GM18526 (cell line): ENCODE measurements around the gene ARHGAP1.

Experiments
- POLR2A ChIP-seq: IDR thresholded peaks from 3 replicates; pipeline ENCODE4 v1.6.1; 2011; ENCODE audit not compliant: insufficient read length; ENCODE audit errors: extremely low read depth

ARHGAP1 gene

DNA sequence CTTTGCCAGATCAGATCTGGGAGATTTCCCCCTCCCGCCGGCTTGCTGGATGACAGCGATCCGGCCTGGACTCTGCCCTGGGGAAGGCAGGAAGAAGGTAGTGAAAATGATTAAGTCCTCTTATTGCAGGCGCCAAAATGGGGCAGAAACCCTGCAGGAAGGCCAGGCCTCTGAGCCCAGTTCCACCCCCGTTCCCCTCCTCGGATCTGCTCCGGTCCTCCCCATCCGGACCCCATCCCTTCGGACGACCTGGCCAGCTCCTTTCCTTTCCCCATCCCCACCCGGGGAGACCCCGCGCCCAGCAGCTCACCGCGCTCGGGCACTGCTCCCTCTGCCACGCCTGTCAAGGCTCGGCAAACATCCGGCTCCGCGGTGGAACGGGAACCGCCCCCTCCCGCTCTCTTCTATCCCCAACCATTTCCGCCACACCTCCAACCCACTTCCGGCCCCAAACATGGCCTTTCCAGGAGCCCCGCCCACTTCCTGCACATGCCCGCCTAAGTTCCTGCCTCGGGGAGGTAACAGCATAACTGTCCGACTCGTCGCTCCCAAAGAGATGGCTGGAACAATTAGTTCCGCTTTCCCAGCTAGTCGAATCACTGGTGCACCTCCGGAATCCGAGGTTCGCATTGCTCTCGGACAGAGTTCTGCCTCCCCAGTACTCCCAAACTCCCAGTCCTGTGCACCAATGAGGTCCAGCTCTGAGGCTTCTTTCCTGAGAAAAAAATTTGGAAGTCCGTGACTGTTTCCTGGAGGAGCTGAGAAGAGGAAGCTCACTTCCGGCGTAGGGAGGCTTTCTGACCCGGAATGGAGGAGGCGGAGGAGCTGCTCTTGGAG lies at the start of gene ARHGAP1, which contains the start of gene ZNF408:
Gene ARHGAP1, minus strand, starts transcription at position 379 of the 837 bp plus-strand sequence. CDS start 4,512 bp downstream, outside the sequence.
Gene ZNF408, plus strand, starts transcription at position 791 of the 837 bp plus-strand sequence. Its CDS starts 17 bp downstream, at position 808.
- peak; percentile 89 for TF ChIP-seq POLR2A

DNA sequence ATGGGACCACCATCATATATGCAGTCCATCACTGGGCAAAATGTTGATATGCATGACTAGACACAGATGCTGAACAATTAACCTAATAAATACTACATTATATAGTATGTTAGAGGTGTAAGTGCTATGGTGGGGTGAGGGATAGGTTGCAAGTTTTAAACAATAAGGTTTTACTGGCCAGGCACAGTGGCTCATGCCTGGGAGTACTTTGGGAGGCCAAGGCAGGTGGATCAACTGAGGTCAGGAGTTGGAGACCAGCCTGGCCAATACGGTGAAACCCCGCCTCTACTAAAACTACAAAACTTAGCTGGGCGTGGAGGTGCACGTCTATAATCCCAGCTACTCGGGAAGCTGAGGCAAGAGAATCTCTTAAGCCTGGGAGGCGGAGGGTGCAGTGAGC lies 46.7 kb upstream of the ARHGAP1 start:
- no peak for TF ChIP-seq POLR2A

DNA sequence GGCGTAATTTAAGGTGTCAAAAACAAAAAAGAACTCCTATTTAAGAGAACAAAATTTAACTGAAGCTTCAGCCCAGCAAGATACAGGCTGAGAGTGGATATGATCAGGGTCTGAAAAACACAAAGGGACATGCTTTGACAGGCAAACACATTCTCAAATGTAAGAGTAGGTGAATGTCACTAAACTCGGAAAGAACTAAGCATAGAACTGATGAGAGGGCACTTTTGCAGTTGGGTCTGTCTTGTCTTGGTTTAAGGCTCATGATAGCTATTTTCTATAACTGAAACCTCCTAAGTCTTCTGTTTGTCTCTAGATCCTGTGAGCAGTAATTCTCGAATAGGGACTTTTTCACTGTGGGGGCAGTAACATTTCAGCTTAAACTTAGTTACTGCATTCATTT lies 45.6 kb upstream of the ARHGAP1 start:
- no peak for TF ChIP-seq POLR2A

DNA sequence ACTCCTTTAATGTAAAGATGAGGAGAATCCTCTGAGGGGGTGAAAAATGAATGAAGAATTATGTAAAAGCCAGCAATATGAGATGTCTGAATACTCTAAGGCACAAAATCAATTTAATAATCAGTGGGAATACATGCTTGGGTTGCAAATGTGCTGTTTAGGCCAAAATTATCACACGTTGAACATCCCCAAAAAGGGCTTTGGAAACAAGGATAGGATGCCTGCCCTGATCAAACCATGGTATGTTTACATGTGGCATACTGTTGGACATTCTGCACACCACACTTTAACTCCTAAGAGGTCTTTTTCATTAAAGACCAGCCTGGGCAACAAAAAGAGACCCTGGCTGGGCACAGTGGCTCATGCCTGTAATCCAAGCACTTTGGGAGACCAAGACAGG lies 44.9 kb upstream of the ARHGAP1 start:
- no peak for TF ChIP-seq POLR2A

DNA sequence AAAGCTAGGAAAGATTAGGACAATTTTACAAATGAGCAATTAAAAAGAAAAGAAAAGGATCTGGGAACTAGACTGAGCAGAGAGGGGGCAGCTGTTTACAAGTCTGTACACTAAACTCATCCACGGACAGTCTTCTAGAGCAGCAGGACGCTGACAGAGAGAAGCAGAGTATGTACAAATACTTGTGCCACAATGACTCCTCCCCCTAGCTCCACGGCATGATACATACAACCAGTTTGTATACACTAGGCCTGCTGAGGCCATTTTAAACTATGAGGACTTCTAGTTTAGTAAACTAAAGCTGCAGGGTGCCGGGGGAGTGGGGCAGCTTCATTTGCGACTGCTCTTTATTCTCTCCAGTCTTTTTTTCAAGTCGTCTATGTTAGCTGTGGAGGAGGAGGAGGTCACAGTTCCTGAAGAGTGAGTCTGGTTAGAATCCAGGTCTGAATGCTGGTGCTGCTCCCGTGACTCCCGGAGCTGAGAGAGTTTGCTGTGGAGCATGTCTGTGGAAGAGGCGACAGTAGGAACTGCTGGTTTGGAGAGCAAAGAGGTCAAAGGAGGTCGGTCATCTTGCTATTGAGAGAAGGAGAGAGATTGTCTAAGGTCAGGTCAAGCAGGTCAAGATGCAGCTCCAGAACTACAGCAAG lies 43.4 kb upstream of the ARHGAP1 start:
- TF ChIP-seq POLR2A, result no peak

DNA sequence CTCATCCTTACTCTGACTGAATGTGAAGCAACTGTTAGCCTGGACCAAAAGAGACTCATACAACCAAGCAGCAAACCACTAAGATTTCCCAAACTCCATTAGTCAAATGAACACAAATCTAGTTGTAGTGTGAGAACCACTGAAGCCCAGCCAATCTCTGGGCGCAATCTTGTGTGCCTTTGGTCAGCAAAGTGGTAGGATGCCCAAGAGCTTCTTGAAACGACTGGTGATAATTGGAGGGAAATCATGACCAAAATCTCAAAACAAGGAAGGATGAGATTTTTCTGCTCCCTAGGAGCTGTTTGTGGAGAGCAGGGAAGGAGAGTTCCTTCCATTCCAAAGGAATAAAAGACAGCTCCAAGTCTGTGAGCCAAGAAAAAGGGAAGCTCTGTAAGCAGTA lies 42.6 kb upstream of the ARHGAP1 start:
- TF ChIP-seq POLR2A, result no peak

DNA sequence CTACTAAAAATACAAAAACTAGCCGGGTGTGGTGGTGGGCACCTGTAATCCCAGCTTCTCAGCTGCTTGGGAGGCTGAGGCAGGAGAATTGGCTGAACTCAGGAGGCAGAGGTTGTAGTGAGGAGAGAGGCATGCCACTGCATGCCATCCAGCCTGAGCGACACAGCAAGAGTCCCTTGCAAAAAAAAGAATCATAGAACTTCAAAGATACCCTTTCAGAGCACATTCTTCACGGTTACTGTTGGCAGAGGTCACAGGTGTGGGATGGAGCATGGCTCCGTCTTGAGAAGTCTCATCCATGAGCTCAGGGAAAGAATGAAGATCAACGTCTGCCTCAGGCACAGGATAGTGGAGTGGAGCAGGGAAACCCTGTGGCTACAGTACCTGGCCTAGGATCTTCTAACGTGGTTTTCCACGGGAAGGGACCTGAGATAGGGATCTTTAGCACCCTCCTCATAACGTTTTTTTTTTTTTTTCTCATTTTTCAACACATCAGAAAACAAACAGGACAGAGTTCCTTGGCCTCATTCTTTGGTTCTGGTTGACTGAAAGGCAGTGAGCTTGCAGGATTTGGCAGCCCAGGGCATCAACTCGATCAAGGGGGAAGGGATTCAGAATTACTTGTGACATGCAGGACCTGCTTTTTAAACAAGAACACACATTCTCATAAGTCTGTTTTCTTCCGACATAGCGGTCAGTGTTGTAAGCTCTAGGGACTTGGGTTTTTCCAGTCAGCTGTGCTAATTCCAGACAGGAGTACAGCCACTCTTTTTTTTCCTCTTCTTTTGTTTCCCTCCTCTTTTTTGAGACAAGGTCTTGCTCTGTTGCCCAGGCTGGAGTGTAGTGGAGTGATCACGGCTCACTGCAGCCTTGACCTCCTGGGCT lies 41.4 kb upstream of the ARHGAP1 start:
- no peak for TF ChIP-seq POLR2A

DNA sequence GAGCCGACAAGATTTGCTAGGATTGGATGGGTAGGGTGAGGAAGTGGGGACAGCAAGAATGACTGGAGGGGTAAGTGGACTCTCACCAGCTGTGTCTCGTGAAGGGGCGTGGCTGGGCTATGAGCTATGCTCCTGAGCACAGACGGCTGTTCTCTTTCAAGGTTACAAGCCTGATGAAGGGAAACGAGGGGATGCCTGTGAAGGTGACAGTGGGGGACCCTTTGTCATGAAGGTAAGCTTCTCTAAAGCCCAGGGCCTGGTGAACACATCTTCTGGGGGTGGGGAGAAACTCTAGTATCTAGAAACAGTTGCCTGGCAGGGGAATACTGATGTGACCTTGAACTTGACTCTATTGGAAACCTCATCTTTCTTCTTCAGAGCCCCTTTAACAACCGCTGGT lies 38.5 kb upstream of the ARHGAP1 start:
- TF ChIP-seq POLR2A, result no peak

DNA sequence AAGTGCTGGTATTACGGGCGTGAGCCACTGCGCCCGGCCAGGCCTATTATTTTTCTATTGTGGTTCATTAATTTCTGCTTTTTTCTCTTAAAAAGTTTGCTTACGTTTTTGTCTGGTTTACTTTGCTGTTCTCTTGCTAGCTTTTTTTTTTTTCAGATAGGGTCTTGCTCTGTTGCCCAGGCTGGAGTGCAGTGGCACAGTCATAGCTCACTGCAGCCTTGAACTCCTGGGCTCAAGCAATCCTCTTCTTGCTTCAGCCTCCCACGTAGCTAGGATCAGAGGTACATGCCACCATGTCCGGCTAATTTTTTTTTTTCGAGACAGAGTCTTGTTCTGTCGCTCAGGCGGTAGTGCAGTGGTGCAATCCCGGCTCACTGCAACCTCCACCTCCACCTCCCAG lies 37.3 kb upstream of the ARHGAP1 start:
- TF ChIP-seq POLR2A, result no peak

DNA sequence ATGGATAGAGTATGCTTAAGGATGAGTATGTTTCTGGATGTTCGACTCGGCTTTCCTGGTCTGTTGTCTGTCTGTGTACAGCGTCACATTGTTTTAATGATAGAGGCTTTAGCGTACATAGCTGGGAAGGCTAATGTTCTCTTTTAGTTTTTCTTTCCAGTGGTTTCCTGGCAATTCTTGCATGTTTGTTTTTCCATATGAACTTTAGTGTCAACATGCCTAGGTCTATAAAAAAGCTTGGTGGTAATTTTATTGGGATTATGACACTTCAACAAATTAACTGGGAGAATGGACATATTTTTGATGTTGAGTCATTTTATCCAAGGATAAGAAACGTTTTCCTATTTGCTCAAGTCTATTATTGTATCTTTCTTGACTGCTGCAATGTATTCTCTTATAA lies 36.2 kb upstream of the ARHGAP1 start:
- no peak for TF ChIP-seq POLR2A

DNA sequence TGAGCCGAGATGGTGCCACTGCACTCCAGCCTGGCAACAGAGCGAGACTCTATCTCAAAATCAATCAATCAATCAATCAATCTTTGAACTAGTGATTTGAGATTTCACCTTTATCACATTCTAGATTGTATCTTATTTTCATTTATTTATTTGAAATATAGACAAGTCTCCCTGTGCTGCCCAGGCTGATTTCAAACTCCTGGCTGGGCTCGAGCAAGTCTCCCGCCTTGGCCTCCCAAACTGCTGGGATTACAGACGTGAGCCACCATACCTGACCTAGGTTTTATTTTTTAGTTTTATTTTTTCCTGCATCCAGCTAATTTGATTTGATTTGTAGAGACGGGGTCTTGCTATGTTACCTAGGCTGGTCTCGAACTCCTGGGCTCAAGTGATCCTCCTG lies 35.7 kb upstream of the ARHGAP1 start:
- TF ChIP-seq POLR2A, result no peak

DNA sequence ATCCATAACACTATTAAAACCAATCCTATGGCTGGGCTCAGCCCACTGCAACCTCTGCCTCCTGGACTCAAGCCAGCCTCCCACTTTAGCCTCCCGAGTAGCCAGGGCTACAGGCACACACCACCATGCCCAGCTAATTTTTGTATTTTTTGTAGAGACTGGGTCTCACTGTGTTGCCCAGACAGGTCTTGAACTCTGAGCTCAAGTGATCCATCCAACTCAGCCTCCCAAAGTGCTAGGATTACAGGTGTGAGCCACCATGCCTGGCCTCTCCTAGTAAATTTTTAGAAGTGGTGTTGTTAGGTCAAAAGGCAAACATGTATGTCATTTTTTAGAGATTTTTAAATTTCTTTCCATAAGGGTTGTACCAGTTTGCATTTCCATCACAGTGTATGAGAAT lies 32.8 kb upstream of the ARHGAP1 start:
- TF ChIP-seq POLR2A, result no peak

DNA sequence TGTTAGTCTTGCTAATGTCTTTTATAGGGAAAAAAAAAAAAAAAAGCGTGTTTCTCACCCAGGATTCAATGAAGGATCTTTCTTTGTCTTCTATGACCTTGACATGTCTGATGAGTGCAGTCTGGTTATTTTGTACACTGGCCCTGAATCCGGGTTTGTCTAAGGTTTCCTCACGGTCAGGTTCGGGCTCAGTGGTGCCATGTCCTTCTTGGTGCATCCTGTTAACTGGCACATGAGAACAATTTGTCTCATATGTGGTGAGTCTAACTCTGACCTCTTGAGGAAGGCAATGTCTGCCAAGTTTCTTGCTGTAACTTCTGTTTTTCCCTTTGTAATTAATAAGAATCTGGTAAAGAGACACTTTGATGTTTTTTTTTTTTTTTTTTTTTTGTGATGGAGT lies 31.1 kb upstream of the ARHGAP1 start:
- TF ChIP-seq POLR2A, result no peak

DNA sequence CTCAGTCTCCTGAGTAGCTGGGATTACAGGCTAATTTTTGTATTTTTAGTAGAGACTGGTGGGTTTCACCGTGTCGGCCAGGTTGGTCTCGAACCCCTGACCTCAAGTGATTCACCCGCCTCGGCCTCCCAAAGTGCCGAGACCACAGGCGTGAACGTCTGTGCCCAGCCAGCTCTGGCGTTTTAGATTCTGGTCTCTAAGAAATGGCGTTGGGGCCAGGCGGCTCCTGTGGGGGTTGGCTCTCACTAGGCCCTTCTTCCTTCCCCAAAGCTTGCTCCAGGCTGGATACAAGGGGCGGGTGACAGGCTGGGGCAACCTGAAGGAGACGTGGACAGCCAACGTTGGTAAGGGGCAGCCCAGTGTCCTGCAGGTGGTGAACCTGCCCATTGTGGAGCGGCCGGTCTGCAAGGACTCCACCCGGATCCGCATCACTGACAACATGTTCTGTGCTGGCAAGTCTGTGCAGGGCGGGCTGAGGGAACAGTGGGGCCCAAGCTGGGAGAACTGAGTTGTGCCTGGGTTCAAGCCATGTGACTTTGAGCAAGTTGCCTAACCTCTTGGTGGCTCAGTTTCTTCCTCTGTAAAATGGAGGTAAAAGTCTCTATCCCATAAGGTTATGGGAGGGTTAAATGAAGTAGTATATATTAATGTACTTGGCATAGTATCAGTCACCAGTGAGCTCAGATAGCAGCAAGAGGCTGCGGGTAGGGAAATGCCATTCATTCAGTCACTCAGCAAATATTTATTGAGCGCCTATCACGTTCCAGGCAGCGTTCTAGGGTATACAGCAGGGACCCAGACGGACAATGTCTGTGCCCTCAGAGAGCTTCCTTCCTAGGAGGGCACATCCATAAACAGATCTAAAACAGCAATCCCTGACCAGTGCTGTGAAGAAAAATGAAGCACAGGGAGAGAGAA lies 28.9 kb upstream of the ARHGAP1 start:
- no peak for TF ChIP-seq POLR2A

DNA sequence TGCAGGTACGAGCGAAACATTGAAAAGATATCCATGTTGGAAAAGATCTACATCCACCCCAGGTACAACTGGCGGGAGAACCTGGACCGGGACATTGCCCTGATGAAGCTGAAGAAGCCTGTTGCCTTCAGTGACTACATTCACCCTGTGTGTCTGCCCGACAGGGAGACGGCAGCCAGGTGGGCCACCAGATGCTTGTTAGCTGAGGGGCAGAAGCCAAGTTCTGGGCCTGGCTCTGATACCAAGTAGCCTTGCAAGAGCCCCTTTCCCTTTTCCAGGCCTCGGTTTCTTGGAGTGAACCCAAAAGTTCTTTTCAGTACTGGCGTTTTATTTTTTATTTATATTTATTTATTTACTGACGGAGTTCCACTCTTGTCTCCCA lies 28.2 kb upstream of the ARHGAP1 start:
- no peak for TF ChIP-seq POLR2A
